GM19351 (cell line): Measurements from ENCODE around the gene DDX53.

Experiments used
- ATAC-seq: cut with Tn5 transposase; IDR thresholded peaks from one replicate; pipeline ENCODE4 v1.9.1; 2021; ENCODE audit warnings: mild to moderate bottlenecking, moderate library complexity; ENCODE audit not compliant: unreplicated experiment

The DDX53 gene

DNA sequence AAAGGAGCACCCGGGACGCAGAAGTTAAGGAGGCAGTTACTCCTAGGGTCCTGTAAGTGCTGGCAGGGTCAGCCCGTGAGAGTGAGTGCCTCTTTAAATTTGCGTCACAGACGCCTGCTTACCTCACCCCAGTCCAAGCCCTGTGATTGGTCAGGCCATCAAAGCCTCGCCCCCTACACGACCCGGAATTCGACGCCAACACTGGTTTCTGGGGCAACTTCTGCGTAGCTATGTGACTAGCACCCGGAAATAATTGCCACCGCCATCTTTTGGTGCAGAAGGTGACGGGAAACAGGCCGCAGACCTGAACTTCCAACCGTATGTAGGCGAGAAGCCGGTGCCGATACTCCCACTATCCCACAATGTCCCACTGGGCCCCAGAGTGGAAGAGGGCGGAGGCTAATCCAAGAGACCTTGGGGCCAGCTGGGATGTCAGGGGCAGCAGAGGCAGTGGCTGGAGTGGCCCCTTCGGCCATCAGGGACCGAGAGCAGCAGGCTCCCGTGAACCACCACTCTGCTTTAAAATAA, at the start of gene DDX53:
Gene DDX53 (plus strand): TSS at position 265 of the 528 bp plus-strand sequence. CDS start 98 bp downstream, at position 363.
- ATAC-seq: no peak

DNA sequence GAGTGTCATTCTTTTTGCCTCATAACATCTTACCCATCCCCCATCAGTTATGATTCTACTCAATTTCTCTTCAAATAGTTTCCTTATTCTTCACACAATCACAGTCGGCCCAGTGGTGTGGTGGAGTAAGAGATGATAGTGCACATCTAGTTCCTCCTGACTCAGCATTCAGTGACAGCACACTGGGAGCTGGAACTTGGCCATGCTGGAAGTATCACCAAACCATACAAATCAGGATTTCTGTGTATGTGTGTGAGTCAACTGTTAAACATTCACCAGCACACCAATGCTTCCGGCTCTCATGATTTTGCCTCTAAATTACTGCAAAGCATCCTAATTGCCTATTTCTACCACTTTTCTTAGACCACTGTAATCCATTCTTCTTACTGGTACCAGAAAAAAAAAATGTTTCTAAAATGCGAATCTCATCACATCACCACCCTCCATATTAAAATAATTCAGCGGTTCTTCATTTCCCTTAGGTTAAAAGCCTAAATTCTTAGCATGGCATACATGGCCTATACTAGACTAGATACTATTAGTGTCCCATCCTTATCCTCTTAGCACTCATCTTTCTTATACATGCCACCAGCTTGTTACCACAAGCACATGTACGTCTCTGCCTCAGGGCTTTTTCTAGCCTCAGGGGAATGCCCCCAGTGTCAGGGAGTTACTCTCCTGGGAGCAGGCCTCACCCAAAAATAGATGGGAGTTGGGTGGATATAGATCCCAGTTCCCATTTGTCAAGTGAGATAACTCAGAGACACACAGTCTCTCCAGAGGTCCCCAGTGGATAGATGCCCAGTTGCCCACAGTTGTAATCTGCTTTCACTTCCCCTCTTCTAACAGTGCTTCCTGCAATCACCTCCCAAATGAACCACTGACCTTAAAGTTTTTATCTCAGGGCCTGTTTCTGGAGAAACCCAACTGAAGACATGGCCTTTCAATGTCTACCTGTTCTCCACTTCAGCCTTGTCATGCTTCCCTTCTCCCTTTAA, 49.2 kb upstream of the DDX53 start:
- ATAC-seq: peak; percentile 48

DNA sequence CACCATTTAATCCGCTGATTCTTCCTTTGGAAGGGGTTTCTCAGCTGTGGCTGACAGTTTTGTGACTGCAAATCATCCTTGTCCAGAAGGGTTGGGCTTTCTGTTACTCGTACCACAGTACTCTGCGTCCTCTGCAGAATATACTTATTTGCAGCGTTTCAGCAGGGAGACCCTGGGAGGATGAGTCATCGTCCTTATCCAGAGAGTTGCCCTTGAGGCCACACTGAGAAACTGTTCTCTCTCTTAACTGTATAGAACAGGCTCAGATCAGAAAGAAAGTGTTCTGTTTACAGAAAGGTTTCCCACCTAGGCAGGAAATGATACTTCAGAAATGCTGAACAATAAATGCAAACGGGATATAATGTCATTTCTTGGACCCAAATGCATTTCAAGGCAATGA, 47.8 kb upstream of the DDX53 start:
- no peak for ATAC-seq

DNA sequence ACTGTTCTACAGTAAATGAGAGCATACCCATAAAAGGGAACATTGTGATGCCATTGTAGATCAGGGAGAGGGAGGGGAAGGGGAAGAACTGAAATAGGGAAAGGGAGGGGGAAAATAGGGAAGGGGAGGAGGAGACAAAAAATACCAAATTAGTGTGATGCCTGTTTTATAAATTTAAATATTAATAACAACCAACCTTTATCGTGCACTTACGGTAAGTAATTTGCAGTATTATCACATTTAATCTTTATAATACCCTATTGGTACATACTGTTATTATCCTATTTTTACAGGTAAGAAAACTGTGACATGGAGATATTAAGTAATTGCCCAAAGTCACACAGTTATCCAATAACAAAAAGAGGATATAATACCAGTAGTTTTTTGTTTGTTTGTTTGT, 41.5 kb upstream of the DDX53 start:
- ATAC-seq: no peak

DNA sequence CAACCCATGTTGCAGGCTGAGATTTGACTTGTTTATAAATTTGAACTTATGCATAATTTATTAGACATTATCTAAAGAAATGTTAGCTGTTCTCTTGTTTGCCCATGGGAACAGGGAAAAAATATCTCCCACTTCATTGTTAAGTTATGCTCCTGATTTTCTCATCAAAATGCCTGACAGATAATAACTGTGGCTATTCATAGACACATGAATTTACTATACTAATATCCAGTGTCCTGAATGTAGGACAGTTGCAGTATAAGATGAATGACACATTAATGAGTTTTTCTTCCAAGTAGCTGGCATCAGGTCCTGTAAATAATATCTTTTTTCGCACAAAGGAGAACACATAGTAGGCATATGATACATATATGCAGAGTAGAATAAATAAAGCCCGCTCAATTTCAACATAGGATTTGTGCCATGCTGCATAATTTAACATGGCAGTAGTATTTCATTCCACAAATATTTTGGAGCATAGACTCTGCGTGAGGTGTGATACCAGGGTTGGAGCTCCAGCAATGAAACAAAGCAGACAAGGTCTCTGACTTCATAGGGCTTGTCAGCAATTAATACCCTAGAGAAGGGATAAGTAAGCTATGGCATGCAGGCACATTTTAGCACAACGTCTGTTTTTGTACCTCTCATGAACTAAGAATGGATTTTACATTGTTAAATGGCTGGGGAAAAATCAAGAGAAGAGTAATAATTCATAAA, 40.4 kb upstream of the DDX53 start:
- no peak for ATAC-seq

DNA sequence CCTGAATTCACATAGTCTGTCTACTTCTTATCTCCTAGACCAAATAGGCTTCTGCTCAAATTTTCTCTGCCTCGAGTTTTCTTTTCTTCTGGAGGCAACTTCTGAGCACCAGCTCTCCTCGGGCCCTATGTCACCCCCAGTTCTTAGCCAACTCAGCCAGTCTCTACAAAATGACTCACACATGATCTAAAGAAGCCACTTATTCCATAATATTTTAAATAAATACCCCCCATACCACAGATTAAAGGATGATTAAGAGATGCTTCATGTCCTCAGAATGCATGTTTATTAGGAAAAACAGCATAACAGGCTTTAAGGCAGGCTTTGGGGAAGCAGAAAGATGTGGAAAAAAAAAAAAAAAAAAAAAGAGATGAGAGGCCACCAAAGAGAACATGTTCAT, 36.6 kb upstream of the DDX53 start:
- ATAC-seq: no peak

DNA sequence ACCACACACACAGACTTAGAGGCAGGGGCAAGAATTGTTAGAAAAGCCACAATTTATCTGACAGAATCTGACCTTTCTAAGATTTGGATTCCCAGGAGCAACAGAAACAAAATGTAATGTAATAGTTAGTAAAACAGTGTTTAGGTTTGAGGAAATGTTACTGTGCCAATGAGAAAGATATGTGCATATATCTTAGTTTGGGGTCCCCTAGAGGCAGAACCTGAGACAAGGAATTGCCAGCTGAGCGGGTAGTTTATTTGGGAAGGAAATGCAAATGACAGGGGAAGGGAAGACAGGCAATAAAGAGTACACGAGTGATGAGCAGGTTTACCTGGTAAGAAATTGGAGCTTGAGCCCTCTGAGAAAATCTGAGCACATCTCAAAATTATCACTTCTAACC, 31.3 kb upstream of the DDX53 start:
- ATAC-seq: no peak

DNA sequence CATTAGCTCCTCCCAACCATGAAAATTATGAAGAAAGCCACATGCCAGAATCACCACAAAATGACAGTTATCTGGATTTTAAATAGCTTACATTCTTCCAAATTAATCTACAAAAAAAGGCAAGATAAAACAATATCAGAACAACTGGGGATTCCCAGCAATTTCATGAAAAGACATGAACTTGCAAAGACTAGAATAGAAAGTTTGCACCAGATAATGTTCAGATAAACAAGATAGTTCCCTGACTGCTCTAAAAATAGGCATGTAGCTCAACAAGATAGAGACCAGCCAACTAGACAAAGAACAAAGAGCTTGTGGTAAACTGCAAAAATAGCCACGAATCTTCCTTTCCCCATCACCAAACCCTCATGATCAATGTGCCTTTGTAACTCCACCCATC, 30.3 kb upstream of the DDX53 start:
- ATAC-seq: peak; percentile 50

DNA sequence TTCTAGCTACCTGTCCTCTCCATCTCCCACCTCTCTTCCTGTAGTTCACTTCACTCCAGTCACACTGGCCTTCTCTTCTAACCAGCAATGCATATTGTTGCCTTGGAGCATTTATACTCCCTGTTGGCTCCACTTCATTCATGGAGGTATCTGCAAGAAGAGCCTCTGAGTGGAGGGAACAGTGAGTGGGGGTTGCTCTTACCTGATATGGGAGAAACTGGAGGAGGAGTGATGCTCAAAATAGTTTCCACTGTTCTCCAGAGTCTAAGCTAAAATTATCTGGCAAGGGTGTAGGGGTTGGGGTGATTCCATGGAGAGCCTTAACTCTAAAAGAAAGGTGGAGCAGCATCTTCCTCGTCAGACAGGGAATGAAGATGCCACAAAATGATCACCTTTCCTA, 28.9 kb upstream of the DDX53 start:
- no peak for ATAC-seq

DNA sequence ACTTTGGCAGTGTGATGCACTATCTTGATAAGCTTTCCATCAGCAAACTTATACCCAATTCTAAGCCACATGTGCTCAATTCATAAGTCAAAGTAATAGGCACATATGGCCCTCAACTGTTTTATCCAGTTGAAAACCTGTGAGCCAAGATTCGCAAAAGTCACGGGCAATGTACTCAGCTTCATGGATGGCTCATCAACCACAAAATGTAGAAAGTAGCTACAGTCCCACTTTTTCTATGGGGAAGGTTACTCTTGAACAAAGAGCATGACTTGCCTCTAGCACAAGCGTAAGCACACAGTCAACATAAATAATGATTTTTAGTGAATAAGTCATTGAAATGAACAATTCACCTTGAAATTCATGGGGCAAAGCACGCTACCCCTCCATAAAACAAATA, 25.1 kb upstream of the DDX53 start:
- ATAC-seq: no peak

DNA sequence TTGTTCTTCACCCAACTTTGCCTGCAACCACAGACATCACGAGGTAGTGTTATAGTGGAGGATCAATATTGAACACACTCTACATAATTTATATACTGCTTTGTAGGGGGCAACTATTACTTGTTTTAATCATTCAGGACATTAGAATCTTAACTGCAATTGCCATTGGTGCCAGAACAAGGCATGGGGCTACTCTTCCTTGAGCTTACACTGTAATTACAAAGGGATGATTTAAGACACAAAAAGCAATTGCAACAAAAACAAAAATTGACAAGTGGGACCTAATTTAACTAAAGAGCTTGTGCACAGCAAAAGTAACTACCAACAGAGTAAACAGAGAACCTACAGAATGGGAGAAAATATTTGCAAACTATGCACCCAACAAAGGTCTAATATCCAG, 24.0 kb upstream of the DDX53 start:
- no peak for ATAC-seq

DNA sequence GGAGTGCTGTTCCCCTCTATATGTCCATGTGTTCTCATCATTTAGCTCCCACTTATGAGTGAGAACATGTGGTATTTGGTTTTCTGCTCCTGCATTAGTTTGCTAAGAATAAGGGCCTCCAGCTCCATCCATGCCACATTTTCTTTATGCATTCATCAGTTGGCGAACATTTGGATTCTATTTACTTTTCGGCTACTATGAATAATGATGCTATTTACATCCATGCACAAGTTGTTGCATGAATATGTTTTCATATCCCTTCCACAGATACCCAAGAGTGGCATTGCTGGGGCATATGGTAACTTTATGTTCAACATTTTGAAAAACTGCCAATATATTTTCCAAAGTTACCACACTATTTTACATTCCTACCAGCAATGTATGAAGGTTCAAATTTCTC, 13.8 kb upstream of the DDX53 start:
- no peak for ATAC-seq

DNA sequence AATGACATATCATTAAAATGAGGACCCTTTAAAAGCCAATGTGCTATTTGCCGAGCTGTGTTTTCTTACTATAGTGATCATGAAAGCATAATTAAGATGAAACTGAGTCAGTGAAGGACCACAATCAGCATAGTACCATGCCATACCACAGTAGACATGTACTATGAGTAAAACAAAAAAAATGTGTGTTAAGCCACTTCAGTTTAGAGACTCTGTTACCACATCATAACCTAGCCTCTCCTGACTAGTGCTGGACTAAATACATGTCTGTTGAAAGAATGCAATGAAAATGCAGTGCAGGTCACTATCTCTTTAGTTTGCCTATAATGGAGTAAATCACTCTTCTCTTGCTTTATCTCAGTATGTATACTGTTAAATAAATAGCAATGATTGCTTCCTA, 12.3 kb upstream of the DDX53 start:
- no peak for ATAC-seq

DNA sequence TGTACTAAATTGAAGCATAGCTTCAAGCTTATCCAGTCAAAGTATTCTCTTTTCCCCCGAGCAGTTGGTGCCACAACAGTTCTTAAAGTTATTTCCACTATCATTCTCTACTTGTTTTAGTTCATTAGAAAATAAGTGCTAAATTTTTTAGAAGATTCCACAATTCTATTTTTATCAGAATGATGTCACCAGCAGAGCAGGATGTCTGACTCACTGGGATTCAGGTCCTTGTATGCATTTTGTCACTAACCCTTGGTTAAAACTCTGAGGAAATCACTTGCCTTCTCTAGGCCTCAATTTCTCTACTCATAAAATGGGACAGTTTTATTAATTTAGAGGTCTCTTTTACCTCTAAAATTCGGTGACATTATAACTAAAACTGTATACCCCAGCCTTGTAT, 3.4 kb downstream of the DDX53 start:
- ATAC-seq: no peak

DNA sequence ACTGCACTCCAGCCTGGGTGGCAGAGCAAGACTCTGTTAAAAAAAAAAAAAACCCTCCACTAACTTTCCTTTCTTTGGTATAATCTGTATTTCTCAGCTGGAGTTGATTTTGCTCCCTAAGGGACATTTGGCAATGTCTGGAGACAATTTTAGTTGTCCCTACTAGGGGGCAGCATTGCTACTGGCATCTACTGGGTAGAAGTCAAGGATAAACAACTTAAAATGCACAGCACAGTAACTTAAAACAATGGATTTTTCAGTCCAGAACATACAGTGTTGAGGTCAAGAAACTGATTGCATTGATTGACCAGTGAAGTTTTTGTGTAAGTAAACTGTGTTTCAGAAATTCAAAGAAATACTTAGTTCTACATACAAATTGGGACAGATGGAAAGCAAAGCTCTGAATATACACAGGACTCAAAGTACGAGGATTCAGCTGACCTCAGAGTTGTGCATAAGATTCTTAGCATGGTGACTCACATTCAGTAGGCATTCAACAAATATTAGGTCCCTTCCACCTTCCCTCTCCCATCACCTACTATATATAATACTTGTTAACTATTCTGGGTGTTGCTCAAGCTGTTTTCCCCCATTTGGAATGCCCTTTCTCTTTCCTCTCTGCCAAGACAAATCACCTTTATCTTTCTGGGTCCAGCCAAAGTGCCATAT, 8.8 kb downstream of the DDX53 start:
- ATAC-seq: no peak

DNA sequence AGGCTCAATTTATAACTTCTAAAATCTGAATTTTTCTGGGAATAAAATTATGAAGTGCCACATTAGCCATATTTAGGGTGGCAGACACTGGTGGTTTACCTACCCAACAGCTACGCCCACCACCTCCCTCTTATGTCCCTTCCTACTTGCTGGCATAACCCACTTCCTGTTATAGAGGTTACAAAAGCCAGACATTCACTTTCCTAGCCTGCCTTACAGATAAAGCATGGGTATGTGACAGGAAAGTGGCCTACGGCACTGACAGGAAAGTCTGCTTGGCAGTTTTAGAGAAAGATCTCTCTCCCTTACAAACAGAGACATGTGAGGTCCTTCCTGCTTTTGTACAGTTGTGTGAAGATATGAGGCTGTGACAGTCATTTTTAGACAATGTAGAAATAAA, 12.4 kb downstream of the DDX53 start:
- no peak for ATAC-seq

DNA sequence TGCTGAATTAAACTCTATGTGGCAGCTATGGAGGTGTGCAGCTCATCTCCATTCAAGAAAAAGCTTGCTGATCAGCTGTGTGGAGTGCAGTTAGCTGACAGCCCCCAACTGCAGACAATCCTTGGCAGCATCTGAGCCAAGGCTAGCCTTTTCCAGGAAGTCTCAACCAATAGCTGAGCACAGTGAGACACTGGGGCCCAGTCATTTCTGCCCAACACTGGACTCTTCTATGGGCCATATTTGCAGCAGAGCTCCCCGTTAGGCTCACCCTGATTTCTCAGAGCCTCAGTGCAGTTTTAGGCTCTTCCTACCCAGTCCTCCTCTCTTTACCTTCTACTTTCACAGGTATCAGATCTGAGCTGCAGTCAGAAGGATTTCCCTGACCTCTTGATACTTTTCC, 12.9 kb downstream of the DDX53 start:
- no peak for ATAC-seq

DNA sequence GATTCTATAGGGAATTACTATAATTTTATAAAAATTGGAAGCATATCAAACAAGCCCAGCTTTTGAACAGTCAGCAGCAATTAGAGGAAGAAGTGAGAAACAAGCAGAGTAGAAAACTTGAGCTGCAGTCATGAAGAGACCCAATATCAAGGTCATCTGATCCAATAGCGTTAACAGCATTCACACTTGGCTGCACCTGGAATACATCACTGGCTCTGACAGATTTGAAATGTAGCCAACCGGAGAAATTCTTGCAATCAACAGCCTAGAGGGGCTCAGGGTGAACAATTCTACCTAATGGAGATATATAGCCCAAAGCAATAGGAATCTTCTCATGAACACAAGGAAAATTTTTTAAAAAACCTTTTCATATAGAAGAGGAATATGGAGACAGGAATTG, 13.6 kb downstream of the DDX53 start:
- ATAC-seq: no peak

DNA sequence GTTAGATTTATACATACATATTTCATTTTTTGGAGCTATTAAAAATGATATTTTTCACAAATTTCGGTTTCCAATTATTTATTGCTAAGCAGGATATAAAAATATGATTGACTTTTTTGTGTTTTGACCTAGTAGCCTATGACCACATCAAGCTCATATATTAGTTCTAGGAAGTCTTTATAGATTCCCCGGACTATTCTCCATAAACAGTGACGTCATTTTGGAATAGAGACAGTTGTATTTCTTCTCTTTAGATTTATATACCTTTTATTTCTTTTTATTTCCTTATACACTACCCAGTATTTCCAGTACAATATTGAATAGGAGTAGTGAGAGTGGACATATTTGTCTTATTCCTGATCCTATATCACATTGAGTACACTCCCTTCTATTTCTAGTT, 31.8 kb downstream of the DDX53 start:
- no peak for ATAC-seq

DNA sequence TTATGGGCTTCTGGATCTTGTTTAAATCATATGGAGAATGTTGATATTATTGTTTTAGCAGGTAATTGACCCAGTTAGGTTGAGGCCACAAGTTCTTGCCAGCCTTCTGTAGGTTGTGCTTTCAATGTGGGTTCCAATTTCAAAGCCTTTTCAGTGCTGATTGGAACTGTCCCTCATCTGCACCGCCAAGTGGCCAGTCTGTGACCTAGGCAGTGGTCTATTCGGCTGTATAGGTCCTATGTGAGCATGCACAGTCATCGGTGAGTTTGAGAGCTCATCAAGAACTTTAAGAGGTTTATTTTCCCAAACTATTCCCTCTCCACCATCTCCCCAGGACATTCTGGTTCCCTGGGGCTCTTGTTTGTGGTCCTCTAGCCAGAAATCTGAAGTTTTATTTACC, 35.7 kb downstream of the DDX53 start:
- ATAC-seq: no peak

DNA sequence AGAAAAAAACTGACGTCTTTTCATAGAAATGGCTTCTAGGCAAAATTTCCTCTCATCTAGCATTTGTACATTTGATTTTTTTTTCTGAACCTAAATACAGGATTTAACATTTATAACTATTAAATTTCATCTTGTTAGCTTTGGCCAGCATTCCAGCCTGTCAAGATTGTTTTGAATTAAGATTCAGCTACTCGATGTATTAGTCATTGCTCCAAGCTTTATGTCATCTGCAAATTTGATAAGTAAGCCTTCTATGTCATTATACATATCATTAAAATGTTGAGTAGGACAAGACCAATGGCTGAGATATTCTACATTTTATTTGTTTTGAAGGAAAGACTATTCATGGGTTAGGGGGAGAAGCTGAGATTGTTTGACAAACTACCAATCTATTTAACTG, 46.7 kb downstream of the DDX53 start:
- no peak for ATAC-seq
